H9 (cell line): Measurements from ENCODE around the gene CCDC92. TPM values are rescaled to one million over a fixed set of nuclear protein-coding genes. Genes with fewer than 3 reads are reported as not detected.

Experiments used
- DNase-seq: peaks from one replicate; pipeline ENCODE4 v3.0.0-alpha.2; 2017
- H2AFZ ChIP-seq: one replicate; pipeline ENCODE4 v1.6.1; 2013; ENCODE audit warnings: mild to moderate bottlenecking, low read length, control low read depth, moderate library complexity
- H2AK5ac ChIP-seq: 2 replicates; pipeline ENCODE4 v1.6.1; 2013; ENCODE audit warnings: low read length, control low read depth, mixed read lengths; ENCODE audit not compliant: insufficient read length
- H2BK120ac ChIP-seq: one replicate; pipeline ENCODE4 v1.6.1; 2013; ENCODE audit warnings: low read depth, mild to moderate bottlenecking, low read length, control low read depth, inconsistent platforms; ENCODE audit not compliant: poor library complexity, severe bottlenecking
- H2BK12ac ChIP-seq: 2 replicates; pipeline ENCODE4 v1.6.1; 2013; ENCODE audit warnings: low read length, control low read depth, mixed read lengths, low read depth; ENCODE audit not compliant: insufficient read length
- H2BK15ac ChIP-seq: 2 replicates; pipeline ENCODE4 v1.6.1; 2013; ENCODE audit warnings: low read depth, low read length, control low read depth
- H2BK20ac ChIP-seq: one replicate; pipeline ENCODE4 v1.6.1; 2013; ENCODE audit warnings: low read depth, mild to moderate bottlenecking, low read length, control low read depth, inconsistent platforms; ENCODE audit not compliant: poor library complexity, severe bottlenecking
- H2BK5ac ChIP-seq: 2 replicates; pipeline ENCODE4 v1.6.1; 2013; ENCODE audit warnings: low read length, control low read depth, mixed read lengths; ENCODE audit not compliant: insufficient read length
- H3K14ac ChIP-seq: 2 replicates; pipeline ENCODE4 v1.6.1; 2013; ENCODE audit warnings: low read length, control low read depth; ENCODE audit not compliant: insufficient read depth
- H3K18ac ChIP-seq: 2 replicates; pipeline ENCODE4 v1.6.1; 2013; ENCODE audit warnings: low read depth, mild to moderate bottlenecking, mixed read lengths, low read length, control low read depth; ENCODE audit not compliant: insufficient read length
- H3K23ac ChIP-seq: 2 replicates; pipeline ENCODE4 v1.6.1; 2013; ENCODE audit warnings: low read length, control low read depth, mixed read lengths, low read depth; ENCODE audit not compliant: insufficient read length
- H3K23me2 ChIP-seq: 2 replicates; pipeline ENCODE4 v1.6.1; 2013; ENCODE audit warnings: low read depth, mild to moderate bottlenecking, mixed read lengths, low read length, control low read depth; ENCODE audit not compliant: insufficient read length, poor library complexity, severe bottlenecking
- H3K27ac ChIP-seq: 2 replicates; pipeline ENCODE4 v1.5.1; 2013; ENCODE audit warnings: low read length, control low read depth, mixed read lengths, low read depth; ENCODE audit not compliant: insufficient read length
- H3K27me3 ChIP-seq: 2 replicates; pipeline ENCODE4 v1.6.1; 2013; ENCODE audit warnings: low read length, control low read depth, inconsistent platforms; ENCODE audit not compliant: insufficient read depth
- H3K4ac ChIP-seq: 2 replicates; pipeline ENCODE4 v1.6.1; 2013; ENCODE audit warnings: low read depth, mild to moderate bottlenecking, control low read depth, inconsistent platforms, low read length, moderate library complexity
- H3K4me1 ChIP-seq: 2 replicates; pipeline ENCODE4 v1.6.1; 2013; ENCODE audit warnings: low read length, control low read depth, inconsistent platforms; ENCODE audit not compliant: insufficient read depth
- H3K4me2 ChIP-seq: 2 replicates; pipeline ENCODE4 v1.6.1; 2013; ENCODE audit warnings: low read length, control low read depth, mixed read lengths; ENCODE audit not compliant: insufficient read length, insufficient read depth
- H3K56ac ChIP-seq: 2 replicates; pipeline ENCODE4 v1.6.1; 2013; ENCODE audit warnings: low read depth, mild to moderate bottlenecking, mixed read lengths, low read length, control low read depth; ENCODE audit not compliant: insufficient read length
- H3K79me1 ChIP-seq: 2 replicates; pipeline ENCODE4 v1.6.1; 2013; ENCODE audit warnings: low read depth, mild to moderate bottlenecking, moderate library complexity, low read length, control low read depth, inconsistent platforms; ENCODE audit not compliant: insufficient read depth, poor library complexity, severe bottlenecking
- H3K79me2 ChIP-seq: 2 replicates; pipeline ENCODE4 v1.6.1; 2013; ENCODE audit warnings: low read length, control low read depth, inconsistent platforms; ENCODE audit not compliant: insufficient read depth
- H3K9ac ChIP-seq: 2 replicates; pipeline ENCODE4 v1.6.1; 2013; ENCODE audit warnings: low read length, control low read depth, mixed read lengths; ENCODE audit not compliant: insufficient read length; ENCODE audit errors: extremely low read depth
- H3K9me3 ChIP-seq: one replicate; pipeline ENCODE4 v1.6.1; 2013; ENCODE audit warnings: low read depth, low read length, inconsistent platforms; ENCODE audit not compliant: control insufficient read depth
- H3T11ph ChIP-seq: one replicate; pipeline ENCODE4 v1.6.1; 2013; ENCODE audit warnings: mild to moderate bottlenecking, low read length, control low read depth, inconsistent platforms
- H4K20me1 ChIP-seq: one replicate; pipeline ENCODE4 v1.6.1; 2013; ENCODE audit not compliant: control insufficient read depth, insufficient read length, insufficient read depth
- H4K5ac ChIP-seq: 2 replicates; pipeline ENCODE4 v1.6.1; 2013; ENCODE audit warnings: low read depth, mild to moderate bottlenecking, mixed read lengths, low read length, control low read depth; ENCODE audit not compliant: insufficient read length
- H4K8ac ChIP-seq: replicated peaks from 2 replicates; pipeline ENCODE4 v1.6.1; 2013; ENCODE audit warnings: low read length, control low read depth, mixed read lengths, low read depth; ENCODE audit not compliant: insufficient read length
- H4K91ac ChIP-seq: 2 replicates; pipeline ENCODE4 v1.6.1; 2013; ENCODE audit warnings: low read depth, mild to moderate bottlenecking, moderate library complexity, mixed read lengths, low read length, control low read depth; ENCODE audit not compliant: insufficient read length
- H3K27ac Mint-ChIP-seq, 3 experiments: 2 replicates in 2 of 3; 3 replicates in 1 of 3; pipeline ENCODE4 v1.8.0; 2020 to 2021; ENCODE audit warnings: mixed read lengths in 3 of 3, mild to moderate bottlenecking in 1 of 3, moderate library complexity in 1 of 3
- H3K27me3 Mint-ChIP-seq: 2 replicates; pipeline ENCODE4 v1.8.0; 2021; ENCODE audit warnings: low read depth, mild to moderate bottlenecking, moderate library complexity, mixed read lengths
- H3K36me3 Mint-ChIP-seq, 3 experiments: 2 replicates in 2 of 3; 3 replicates in 1 of 3; pipeline ENCODE4 v1.8.0; 2020 to 2021; ENCODE audit warnings: low read depth in 3 of 3, mixed read lengths in 3 of 3; ENCODE audit not compliant: insufficient read depth in 1 of 3
- H3K4me1 Mint-ChIP-seq, 2 experiments: 2 replicates each; pipeline ENCODE4 v1.8.0; 2020; ENCODE audit warnings: mixed read lengths in 2 of 2
- H3K4me3 Mint-ChIP-seq, 2 experiments: 2 replicates in 1 of 2; 3 replicates in 1 of 2; pipeline ENCODE4 v1.8.0; 2020 to 2021; ENCODE audit warnings: mild to moderate bottlenecking in 2 of 2, mixed read lengths in 2 of 2, moderate library complexity in 1 of 2
- H3K9me3 Mint-ChIP-seq, 2 experiments: 2 replicates in 1 of 2; 3 replicates in 1 of 2; pipeline ENCODE4 v1.8.0; 2020; ENCODE audit warnings: mild to moderate bottlenecking in 2 of 2, mixed read lengths in 2 of 2, moderate library complexity in 1 of 2
- CTCF ChIP-seq: fragments of 200-600 bp; sonication (generic); conservative IDR thresholded peaks from 3 replicates; pipeline ENCODE4 v1.8.0; 2021; ENCODE audit warnings: antibody characterized with exemption, mild to moderate bottlenecking
- WGBS: extraction: QIAGEN DNeasy Blood & Tissue Kit; methylation state at CpG from one replicate; pipeline ENCODE4 v1.1.7; 2013; ENCODE audit warnings: missing lambda C conversion rate, low lambda C conversion rate, mixed read lengths; ENCODE audit not compliant: insufficient read length; ENCODE audit errors: extremely low coverage; 5-methylcytosine and 5-hydroxymethylcytosine counted together
- total RNA-seq: library from RNA; stranded (reverse); gene quantifications from 2 replicates; pipeline ENCODE4 v1.2.1, GENCODE V29; 2021

Gene CCDC92
- total RNA-seq, 1 experiment from 2014 or later, result 1.3 TPM

DNA sequence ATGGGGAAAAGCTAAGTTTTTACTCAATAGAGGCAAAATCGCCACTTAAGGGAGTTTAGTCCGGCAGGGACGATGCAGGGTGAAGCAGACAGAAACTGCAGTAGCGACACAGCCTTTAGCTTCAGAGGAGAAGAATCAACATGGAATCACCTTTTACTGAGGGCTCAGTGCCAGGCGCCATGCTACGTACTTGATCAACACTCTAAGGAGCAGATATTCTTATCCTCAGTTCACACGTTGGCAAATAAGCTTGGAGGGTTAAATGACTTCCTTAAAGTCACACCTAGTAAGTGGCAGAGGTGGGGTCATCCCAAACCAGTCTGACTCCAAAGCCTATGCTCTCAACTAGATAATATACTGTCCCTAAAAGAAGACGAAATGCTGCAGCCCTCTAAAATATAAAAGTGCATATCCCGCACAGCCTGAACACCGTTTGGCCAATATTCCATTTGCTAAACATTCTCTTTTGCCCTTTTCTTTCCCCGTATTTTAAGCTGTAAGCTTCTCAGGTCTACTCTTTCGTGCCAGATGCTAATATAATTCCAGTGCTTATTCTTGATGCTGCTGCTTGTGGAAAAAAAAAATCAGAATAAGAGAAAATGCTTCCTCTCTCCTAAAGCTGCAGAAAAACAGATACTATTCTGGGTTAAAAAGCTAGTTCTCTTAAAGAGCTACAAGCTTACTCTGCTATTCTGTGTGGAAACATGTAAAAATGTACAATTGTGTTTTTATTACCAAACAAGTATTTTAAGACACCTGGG lies 10.9 kb downstream of the CCDC92 start:
- no peaks in the 10 kb centered on the region for H3K9me3 Mint-ChIP-seq
- no peak overlapping the region for H2BK5ac ChIP-seq
- H3K4me1 Mint-ChIP-seq, result no peaks in the 10 kb centered on the region
- no peak overlapping the region for H3K9ac ChIP-seq
- H2BK120ac ChIP-seq, result no peak overlapping the region
- H2BK15ac ChIP-seq, result no peak overlapping the region
- no peak overlapping the region for H4K91ac ChIP-seq
- no peaks in the 10 kb centered on the region for H3K4me1 ChIP-seq
- no peaks in the 10 kb centered on the region for H3K79me2 ChIP-seq
- no peak overlapping the region for H3K27ac Mint-ChIP-seq
- no peak for TF ChIP-seq CTCF
- H3K23me2 ChIP-seq, result no peaks in the 10 kb centered on the region
- no peaks in the 10 kb centered on the region for H3K79me1 ChIP-seq
- WGBS, result no CpG with 5 or more reads among the region's 12 CpGs
- H3K14ac ChIP-seq, result no peak overlapping the region
- H3K27ac ChIP-seq, result no peak overlapping the region
- H4K20me1 ChIP-seq, result no peaks in the 10 kb centered on the region
- no peak overlapping the region for H3K4ac ChIP-seq
- H3K36me3 Mint-ChIP-seq, result no peaks in the 10 kb centered on the region
- peaks cover 49% of the 10 kb centered on the region for H3K27me3 ChIP-seq
- H2BK12ac ChIP-seq, result no peak overlapping the region
- H3K56ac ChIP-seq, result no peak overlapping the region
- H4K8ac ChIP-seq, result no peak overlapping the region
- no peak overlapping the region for H3T11ph ChIP-seq
- H2AFZ ChIP-seq, result no peak overlapping the region
- no peak overlapping the region for H3K4me3 Mint-ChIP-seq
- H2BK20ac ChIP-seq, result no peak overlapping the region
- H3K27me3 Mint-ChIP-seq, result peaks cover 100% of the 10 kb centered on the region
- H4K5ac ChIP-seq, result no peak overlapping the region
- no peak overlapping the region for H3K4me2 ChIP-seq
- H3K18ac ChIP-seq, result no peak overlapping the region
- H3K9me3 ChIP-seq, result no peaks in the 10 kb centered on the region
- no peak overlapping the region for H3K23ac ChIP-seq
- no peak overlapping the region for H2AK5ac ChIP-seq
- no peak for DNase-seq
